BJ (cell line): ENCODE measurements around the gene PGAM1. TPM values are rescaled to one million over a fixed set of nuclear protein-coding genes. Genes with fewer than 3 reads are reported as not detected.
A peak's percentile ranks its signal among the peaks of the same experiment; 100 is the strongest.

ENCODE experiments used
- CTCF ChIA-PET: fragments of 350-600 bp; formaldehyde crosslinking; extraction: SDS; loops from one replicate; lab custom pipeline; 2021; ENCODE audit warnings: antibody characterized with exemption, inconsistent platforms; lab: Yijun Ruan, JAX
- POLR2A ChIA-PET: fragments of 300-600 bp; sonication (Branson Sonifier 250); formaldehyde crosslinking; extraction: SDS; loops from one replicate; lab custom pipeline; 2021; ENCODE audit warnings: antibody characterized with exemption; lab: Charles Lee
- DNase-seq: peaks from one replicate; pipeline ENCODE4 v3.0.0-alpha.2; 2011; ENCODE audit warnings: low read depth
- H3K27me3 ChIP-seq: 2 replicates; pipeline ENCODE4 v1.6.0; 2011; ENCODE audit warnings: low read length; ENCODE audit not compliant: control insufficient read depth, insufficient read depth
- H3K36me3 ChIP-seq: 2 replicates; pipeline ENCODE4 v1.5.1; 2011; ENCODE audit warnings: low read length; ENCODE audit not compliant: control insufficient read depth, insufficient read depth
- H3K4me3 ChIP-seq: 2 replicates; pipeline ENCODE4 v1.5.1; 2011; ENCODE audit warnings: low read depth, mild to moderate bottlenecking, control low read depth, low read length
- CTCF ChIP-seq: IDR thresholded peaks from 2 replicates; pipeline ENCODE4 v1.5.1; 2011; ENCODE audit warnings: low read depth, mild to moderate bottlenecking, control low read depth, inconsistent platforms, low read length, moderate library complexity; ENCODE audit not compliant: insufficient read depth
- polyA plus RNA-seq: library from polyadenylated mRNA; depleted of rRNA; stranded (reverse); fragments of >200 nt; gene quantifications from 2 replicates; pipeline ENCODE4 v1.2.3, GENCODE V29; 2011

PGAM1 gene
- polyA plus RNA-seq, 1 experiment: 710 TPM

- CTCF ChIA-PET: interaction anchor here (0.7 to 1.6 kb wide), 2 partner anchors 10 to 99 kb away, joined by 4 to 5 read pairs; no protein-coding TSS in a partner anchor
- peaks cover 19% of the 10 kb centered on the region for H3K36me3 ChIP-seq
- no peaks in the 10 kb centered on the region for H3K27me3 ChIP-seq
- no peak for TF ChIP-seq CTCF
- no peak overlapping the region for H3K4me3 ChIP-seq
- POLR2A ChIA-PET: no interaction called here
- DNase-seq: no peak
Measured at GRCh38 chr10:97435211-97435610, 9.2 kb downstream of the PGAM1 start.

- no peak for TF ChIP-seq CTCF
- DNase-seq: no peak
- Histone ChIP-seq H3K27me3 (no peaks in the 10 kb centered on the region), H3K36me3 (peaks cover 4% of the 10 kb centered on the region; the same call in 1 of the 2 replicates), H3K4me3 (no peak overlapping the region)
- CTCF ChIA-PET: interaction anchor here (2.9 kb wide), 1 partner anchor 35 kb away, joined by 12 read pairs; no protein-coding TSS in a partner anchor
- POLR2A ChIA-PET: no interaction called here
Measured at GRCh38 chr10:97442277-97442676, 16.3 kb downstream of the PGAM1 start.

- ChIA-PET CTCF (interaction anchor here (0.6 to 2.9 kb wide), 3 partner anchors 10 to 128 kb away, joined by 3 to 12 read pairs (median 4); no protein-coding TSS in a partner anchor), POLR2A (no interaction called here)
- Histone ChIP-seq H3K4me3 (no peak overlapping the region), H3K36me3 (peaks cover 1% of the 10 kb centered on the region; the same call in 1 of the 2 replicates), H3K27me3 (no peaks in the 10 kb centered on the region)
- no peak for DNase-seq
- TF ChIP-seq CTCF: no peak
Measured at GRCh38 chr10:97444212-97444611, 18.2 kb downstream of the PGAM1 start.

GRCh38 chr10:97445357-97445721 is 19.3 kb downstream of the PGAM1 start:
- CTCF ChIA-PET: interaction anchor here (1.6 kb wide), 1 partner anchor 11 kb away, joined by 4 read pairs; no protein-coding TSS in a partner anchor
- Histone ChIP-seq H3K36me3 (no peaks in the 10 kb centered on the region; the same call in 1 of the 2 replicates), H3K4me3 (peak overlapping the region; percentile 77), H3K27me3 (no peaks in the 10 kb centered on the region)
- DNase-seq: no peak
- no peak for TF ChIP-seq CTCF
- POLR2A ChIA-PET: no interaction called here

- DNase-seq: peak; percentile 90
- CTCF ChIA-PET: interaction anchor here (1.6 kb wide), 1 partner anchor 12 kb away, joined by 4 read pairs; no protein-coding TSS in a partner anchor
- H3K4me3 ChIP-seq: peak within 1 kb of the TSS; percentile 77
- no peaks in the 10 kb centered on the region for H3K27me3 ChIP-seq
- no peaks in the 10 kb centered on the region; the same call in 1 of the 2 replicates for H3K36me3 ChIP-seq
- POLR2A ChIA-PET: no interaction called here
- peak; percentile 30; the same call in 1 of the 2 replicates for TF ChIP-seq CTCF
Measured at GRCh38 chr10:97445722-97446639, 20.0 kb downstream of the PGAM1 start, which contains the start of the genes EXOSC1 and ZDHHC16. Gene EXOSC1 (minus strand): TSS chr10:97446006. CDS start chr10:97445985, 21 bp downstream. Gene ZDHHC16 (plus strand): TSS chr10:97446175. CDS start chr10:97451676, 5,501 bp downstream.
